HG02763 (cell line): Measurements from ENCODE around the gene CACNA2D3.

ENCODE experiments used
- ATAC-seq: cut with Tn5 transposase; IDR thresholded peaks from one replicate; pipeline ENCODE4 v1.9.1; 2021; ENCODE audit warnings: mild to moderate bottlenecking, moderate library complexity; ENCODE audit not compliant: unreplicated experiment

CACNA2D3 gene

GRCh38 chr3:54517424-54517823 lies 395.1 kb downstream of the CACNA2D3 start:
- no peak for ATAC-seq

GRCh38 chr3:54518011-54518675 lies 395.8 kb downstream of the CACNA2D3 start:
- no peak for ATAC-seq

- ATAC-seq = no peak
Measured at GRCh38 chr3:54519493-54519892, 397.1 kb downstream of the CACNA2D3 start.

DNA sequence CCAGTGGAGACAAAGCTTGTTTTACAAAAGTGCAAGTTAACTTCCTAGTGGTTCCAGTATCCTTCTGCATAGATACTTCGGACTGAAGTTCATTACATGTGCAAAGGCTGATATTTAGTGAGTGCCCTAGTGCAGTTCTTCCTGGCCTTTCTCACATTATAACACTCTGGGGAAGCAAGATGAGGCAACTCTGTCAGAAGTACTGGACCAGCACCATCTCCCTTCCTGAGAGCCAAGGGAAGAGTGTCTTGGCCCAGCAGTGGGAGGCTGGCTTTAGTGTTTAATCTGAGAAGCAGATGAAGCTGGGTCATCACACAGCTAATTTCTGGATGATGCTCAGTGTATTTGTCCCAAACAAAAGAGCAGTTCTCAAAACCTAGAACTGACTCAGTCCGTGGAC lies 397.7 kb downstream of the CACNA2D3 start:
- ATAC-seq = no peak

GRCh38 chr3:54527521-54527920 lies 405.2 kb downstream of the CACNA2D3 start:
- no peak for ATAC-seq

DNA sequence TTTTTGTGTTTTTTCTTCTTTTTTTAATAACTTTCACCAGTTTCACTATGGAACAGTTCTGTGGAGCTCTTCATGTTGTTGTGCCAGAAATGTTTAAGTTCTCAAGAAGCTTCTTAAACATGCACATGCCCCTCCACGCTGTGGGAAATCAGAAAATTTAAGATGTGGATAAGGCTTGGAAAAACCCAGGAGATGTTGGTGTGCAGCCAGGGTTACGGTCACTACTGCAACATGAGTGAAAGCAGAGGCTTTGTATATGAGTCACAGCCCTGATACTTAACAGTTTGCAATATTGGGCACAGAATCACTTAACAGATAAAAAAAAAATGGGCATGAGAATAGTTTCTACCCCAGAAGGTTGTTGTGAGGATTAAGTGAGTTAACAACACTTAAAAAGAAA lies 405.6 kb downstream of the CACNA2D3 start:
- ATAC-seq = no peak

DNA sequence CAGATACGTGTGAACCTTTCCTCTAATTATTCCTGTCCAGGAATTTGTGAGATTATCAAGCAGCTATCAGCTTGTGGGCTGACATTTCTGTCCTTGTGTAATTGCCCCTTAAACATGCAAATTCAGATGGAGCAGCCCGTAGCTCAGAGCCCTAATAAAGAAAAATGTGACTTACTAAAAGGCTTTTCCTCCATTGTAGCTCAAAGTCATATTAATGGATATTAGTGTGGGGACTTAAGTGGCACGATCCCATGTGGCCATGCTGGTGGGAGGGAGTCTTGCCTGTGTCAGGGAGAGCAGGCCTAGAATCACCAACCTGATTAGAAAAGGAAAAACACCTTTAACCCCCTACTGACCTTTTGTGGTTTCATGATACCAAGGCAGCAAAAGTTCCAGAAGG lies 406.3 kb downstream of the CACNA2D3 start:
- no peak for ATAC-seq

GRCh38 chr3:54530091-54530490 lies 407.7 kb downstream of the CACNA2D3 start:
- no peak for ATAC-seq

GRCh38 chr3:54530944-54531343 lies 408.6 kb downstream of the CACNA2D3 start:
- no peak for ATAC-seq

GRCh38 chr3:54531741-54532140 lies 409.4 kb downstream of the CACNA2D3 start:
- no peak for ATAC-seq

DNA sequence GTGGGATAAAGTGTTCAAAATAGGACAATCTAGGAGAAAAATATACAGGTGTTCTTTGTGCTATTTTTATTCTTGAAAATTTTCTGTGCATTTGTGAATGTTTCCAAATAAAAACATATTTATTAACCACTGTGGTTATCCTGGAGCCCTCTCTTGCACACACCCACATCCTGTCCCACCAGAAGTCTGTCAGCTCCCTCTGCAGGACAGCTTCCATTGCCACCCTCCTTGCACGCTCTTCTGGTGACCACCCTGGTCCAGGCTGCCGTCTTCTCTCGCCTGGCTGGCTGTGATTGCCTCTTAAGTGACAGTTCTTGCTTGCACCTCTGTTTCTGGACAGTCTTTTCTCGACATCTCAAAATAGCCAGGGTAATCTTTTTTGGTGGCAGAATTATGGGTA lies 411.5 kb downstream of the CACNA2D3 start:
- no peak for ATAC-seq

DNA sequence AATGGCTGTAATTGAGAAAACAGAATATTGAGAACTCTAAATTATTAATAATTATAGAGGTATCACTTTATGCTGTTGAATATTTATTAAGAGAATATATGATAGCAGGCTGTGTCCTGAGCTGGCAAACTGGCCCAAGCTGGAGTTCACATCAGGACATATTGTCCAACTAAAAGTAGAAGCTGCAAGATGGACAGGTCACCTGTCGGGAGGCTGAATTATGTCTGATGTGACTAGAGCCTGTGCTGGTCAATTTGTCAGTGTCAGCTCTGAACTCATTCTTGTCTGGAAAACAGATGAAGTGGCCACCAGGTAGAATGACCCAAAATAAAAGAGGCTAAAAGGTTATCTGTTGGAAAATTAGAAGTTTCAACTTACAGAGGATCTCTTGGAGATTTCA lies 413.3 kb downstream of the CACNA2D3 start:
- ATAC-seq = no peak

- no peak for ATAC-seq
Measured at GRCh38 chr3:54536450-54536849, 414.1 kb downstream of the CACNA2D3 start.

DNA sequence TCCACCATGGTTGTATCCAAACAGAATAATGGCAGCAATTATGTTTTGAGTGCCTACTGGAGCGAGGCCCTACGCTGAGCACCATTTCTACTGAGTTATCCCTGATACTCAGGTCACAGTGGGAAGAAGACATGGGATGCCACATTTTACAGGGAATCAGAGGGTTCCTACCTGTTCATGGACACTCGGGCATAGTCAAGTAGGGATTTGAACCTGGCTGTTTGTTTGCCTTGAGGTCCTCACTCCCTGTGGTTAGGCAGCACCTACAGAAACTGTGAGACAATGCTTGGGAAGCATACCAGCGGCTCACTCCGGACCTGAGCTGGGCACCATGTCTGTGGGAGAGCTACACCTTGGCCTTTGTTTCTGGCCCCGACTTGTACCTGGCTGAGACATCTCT lies 415.2 kb downstream of the CACNA2D3 start:
- ATAC-seq = no peak

DNA sequence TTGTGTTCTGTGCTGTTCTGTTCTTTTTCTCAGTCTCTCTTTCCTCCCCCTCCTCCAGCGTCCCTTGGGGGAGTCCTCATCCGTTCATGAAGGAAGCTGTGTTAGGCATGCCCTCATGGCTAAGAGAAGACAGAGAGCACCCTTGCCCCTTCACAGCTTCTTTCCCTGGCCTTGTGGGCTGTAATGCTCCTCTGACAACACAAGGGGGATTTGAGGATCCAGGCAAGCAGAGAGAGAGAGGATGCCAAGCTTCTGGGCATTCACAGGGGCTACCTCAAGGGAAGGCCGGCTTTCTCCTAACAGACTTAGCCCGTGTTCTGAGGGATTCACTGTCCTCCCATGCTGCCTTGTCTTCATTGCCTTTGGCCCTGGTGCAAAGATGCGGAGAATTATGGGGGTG lies 416.0 kb downstream of the CACNA2D3 start:
- no peak for ATAC-seq

DNA sequence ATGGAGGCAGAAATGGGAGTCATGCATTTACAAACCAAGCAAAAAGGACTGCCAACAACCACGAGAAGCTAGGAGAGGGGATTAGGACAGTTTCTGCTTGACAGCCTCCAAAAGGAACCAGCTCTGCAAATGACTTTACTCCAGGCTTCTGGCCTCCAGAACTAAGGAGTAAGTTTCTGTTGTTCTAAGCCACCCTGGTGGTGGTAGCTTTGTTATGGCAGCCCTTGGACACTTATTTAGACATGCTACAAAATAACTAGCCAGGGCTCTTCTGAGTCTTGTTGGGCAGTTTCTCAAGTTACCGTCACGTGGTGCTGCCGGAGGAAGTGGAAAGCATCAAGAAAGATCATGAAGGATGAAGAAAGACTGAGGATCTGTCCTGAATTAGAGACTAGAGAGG lies 419.0 kb downstream of the CACNA2D3 start:
- ATAC-seq = no peak

GRCh38 chr3:54543446-54543845 lies 421.1 kb downstream of the CACNA2D3 start:
- ATAC-seq = no peak

DNA sequence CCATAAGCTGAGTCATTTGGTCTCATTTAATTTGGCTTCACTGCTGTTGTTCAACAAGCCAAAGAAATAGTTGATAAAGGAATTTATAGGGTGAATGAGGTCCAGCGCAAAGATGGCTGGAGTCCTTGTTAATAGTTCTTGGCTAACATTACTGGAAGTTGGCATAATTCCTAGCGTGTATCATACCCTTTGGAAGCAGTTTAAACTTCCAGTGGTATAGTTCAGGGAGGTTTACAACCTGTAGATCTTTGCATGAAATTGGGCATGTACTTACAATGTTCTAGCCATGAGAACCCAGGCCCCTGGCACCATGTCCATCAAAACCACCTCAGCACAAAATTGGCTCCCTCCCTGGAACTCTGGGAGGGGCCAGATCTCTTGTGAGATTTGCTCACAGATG lies 424.7 kb downstream of the CACNA2D3 start:
- no peak for ATAC-seq

DNA sequence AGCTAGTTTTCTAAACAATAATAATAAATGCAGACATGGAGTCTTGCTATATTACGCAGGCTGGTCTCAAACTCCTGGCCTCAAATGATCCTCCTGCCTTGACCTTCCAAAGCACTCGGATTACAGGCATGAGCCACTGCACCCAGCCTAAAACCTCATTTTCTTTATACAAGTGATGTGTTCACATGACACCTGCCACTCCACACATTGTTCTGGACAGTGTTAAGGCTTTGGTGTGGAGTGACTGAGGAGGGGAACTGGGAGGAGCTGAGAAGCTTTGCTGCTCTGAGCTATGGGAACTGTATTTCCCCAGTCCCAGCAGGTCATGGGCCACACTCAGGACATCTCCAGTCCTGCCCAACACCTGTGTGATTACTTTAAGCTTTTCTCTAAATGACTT lies 425.5 kb downstream of the CACNA2D3 start:
- ATAC-seq = no peak

- ATAC-seq = no peak
Measured at GRCh38 chr3:54549607-54550220, 427.4 kb downstream of the CACNA2D3 start.

GRCh38 chr3:54550221-54550977 lies 428.0 kb downstream of the CACNA2D3 start:
- no peak for ATAC-seq

DNA sequence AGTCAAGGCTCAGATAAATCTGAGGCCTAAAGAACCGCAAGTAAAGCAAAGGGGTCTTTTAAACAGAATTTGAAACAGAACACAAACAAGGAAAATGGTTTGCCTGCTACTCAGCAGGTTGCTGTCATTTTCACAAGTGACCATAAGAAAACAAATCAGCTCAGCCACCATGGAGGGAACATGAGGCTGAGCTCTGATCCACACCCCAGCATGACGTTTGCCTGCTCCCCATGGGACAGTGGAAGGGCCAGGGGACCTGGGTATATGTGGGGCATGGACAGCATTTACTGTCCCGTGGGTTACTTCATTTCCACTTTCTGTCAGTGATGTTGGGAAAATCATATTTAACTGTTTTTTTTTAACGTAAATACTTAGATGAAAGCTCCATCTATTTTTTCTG lies 434.3 kb downstream of the CACNA2D3 start:
- ATAC-seq = no peak
